CD4-positive, alpha-beta memory T cell (primary cell): Measurements from ENCODE around the gene KRT33A. TPM values are rescaled to one million over a fixed set of nuclear protein-coding genes. Genes with fewer than 3 reads are reported as not detected.

Experiments used
- CTCF ChIA-PET: fragments of 350-600 bp; sonication (Branson Sonifier 250); formaldehyde crosslinking; loops from one replicate; lab custom pipeline; 2021; ENCODE audit warnings: inconsistent platforms; ENCODE audit not compliant: partially characterized antibody; lab: Charles Lee
- POLR2A ChIA-PET: fragments of 350-600 bp; sonication (Branson Sonifier 250); formaldehyde crosslinking; loops from one replicate; lab custom pipeline; 2021; ENCODE audit not compliant: partially characterized antibody; lab: Charles Lee
- DNase-seq, 5 donors: peaks; one replicate each; pipeline versions ENCODE4 v3.0.0 to v3.0.0-alpha.2; 2020 to 2022; ENCODE audit warnings: mixed read lengths in 1 of 5
- H3K27ac ChIP-seq: one replicate; pipeline ENCODE4 v1.7.0; 2013; ENCODE audit warnings: low read depth, low read length
- H3K27me3 ChIP-seq: 2 replicates; pipeline ENCODE4 v1.7.0; 2013; ENCODE audit warnings: mild to moderate bottlenecking, low read length, moderate library complexity; ENCODE audit not compliant: insufficient read depth
- H3K36me3 ChIP-seq: 2 replicates; pipeline ENCODE4 v1.7.0; 2013; ENCODE audit warnings: mild to moderate bottlenecking, low read length, moderate library complexity; ENCODE audit not compliant: insufficient read depth
- H3K4me1 ChIP-seq: 2 replicates; pipeline ENCODE4 v1.7.0; 2013; ENCODE audit warnings: mild to moderate bottlenecking, low read length, moderate library complexity; ENCODE audit not compliant: insufficient read depth
- H3K4me3 ChIP-seq, 2 donors: one replicate each; pipeline ENCODE4 v1.7.0; 2013; ENCODE audit warnings: low read length in 2 of 2, mild to moderate bottlenecking in 1 of 2
- H3K9me3 ChIP-seq, 2 donors: one replicate each; pipeline ENCODE4 v1.7.0; 2013; ENCODE audit warnings: low read length in 2 of 2, control low read depth in 1 of 2; ENCODE audit not compliant: control insufficient read depth in 1 of 2
- H3K27ac Mint-ChIP-seq, 7 donors: one replicate each; pipeline ENCODE4 v1.8.0; 2020 to 2021; ENCODE audit warnings: mixed read lengths in 7 of 7, mild to moderate bottlenecking in 6 of 7, inconsistent platforms in 3 of 7, moderate library complexity in 3 of 7
- H3K27me3 Mint-ChIP-seq, 2 donors: one replicate each; pipeline ENCODE4 v1.8.0; 2020 to 2021; ENCODE audit warnings: mixed read lengths in 2 of 2
- H3K36me3 Mint-ChIP-seq, 2 donors: one replicate each; pipeline ENCODE4 v1.8.0; 2020 to 2021; ENCODE audit warnings: mixed read lengths in 2 of 2, inconsistent platforms in 1 of 2, mild to moderate bottlenecking in 1 of 2
- H3K4me1 Mint-ChIP-seq, 4 donors: one replicate each; pipeline ENCODE4 v1.8.0; 2020 to 2021; ENCODE audit warnings: mixed read lengths in 4 of 4, mild to moderate bottlenecking in 1 of 4
- H3K4me3 Mint-ChIP-seq, 8 donors: one replicate each; pipeline ENCODE4 v1.8.0; 2020 to 2021; ENCODE audit warnings: mixed read lengths in 8 of 8, mild to moderate bottlenecking in 7 of 8, moderate library complexity in 6 of 8, inconsistent platforms in 3 of 8
- H3K9me3 Mint-ChIP-seq, 8 donors: one replicate each; pipeline ENCODE4 v1.8.0; 2020 to 2021; ENCODE audit warnings: mixed read lengths in 8 of 8, mild to moderate bottlenecking in 5 of 8, inconsistent platforms in 3 of 8, moderate library complexity in 1 of 8
- intact Hi-C: fragments of 100-400 bp; cut with micrococcal nuclease; formaldehyde crosslinking; loops from one replicate; pipeline ENCODE4 v1.15.1; 2023
- polyA plus RNA-seq, 2 donors: library from polyadenylated mRNA; unstranded; fragments of 300-500 nt; fragmentation: Illumina TruSeq; gene quantifications; one replicate each; pipeline ENCODE4 v1.2.3, GENCODE V29; 2021
- total RNA-seq, 2 experiments: library from RNA; stranded (reverse); gene quantifications; one replicate each; pipeline ENCODE4 v1.2.3, GENCODE V29; 2021

The KRT33A gene
- total and polyA plus RNA-seq, 4 experiments from 2014 or later, result not detected

DNA sequence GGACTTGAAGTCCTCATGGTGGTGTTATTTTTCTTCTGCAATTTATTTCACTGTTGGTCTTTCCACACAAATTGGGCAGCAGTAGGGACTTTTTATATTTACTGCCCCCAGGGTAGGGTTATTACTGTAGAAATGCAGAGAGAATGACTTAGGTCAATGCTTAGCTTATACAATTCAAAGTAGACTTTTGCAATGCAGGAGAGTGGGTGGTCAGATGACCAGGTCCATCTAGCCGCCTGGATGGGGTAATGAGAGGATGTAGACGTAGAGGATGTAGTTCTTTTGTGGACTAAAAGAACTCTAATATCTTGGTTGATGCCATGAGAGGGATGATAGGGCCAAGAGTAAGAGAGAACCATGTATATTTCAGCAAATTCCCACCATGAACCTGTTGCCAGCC lies 32.4 kb downstream of the KRT33A start:
- peaks cover 0 to 20% (median 6%) of the 10 kb centered on the region in 8 donors for H3K9me3 Mint-ChIP-seq
- no peak for DNase-seq
- ChIA-PET CTCF (interaction anchor here (0.6 kb wide), 1 partner anchor 198 kb away, joined by 3 read pairs; no protein-coding TSS in a partner anchor), POLR2A (interaction anchor here (6.7 kb wide), 1 partner anchor 10 kb away, joined by 59 read pairs; the partner anchor contains the start of gene KRTAP16-1)
- intact Hi-C loops, result no loop called here
- H3K9me3 ChIP-seq, result no peaks in the 10 kb centered on the region
- H3K27me3 Mint-ChIP-seq, result no peaks in the 10 kb centered on the region
- peaks cover 15% of the 10 kb centered on the region for H3K4me1 ChIP-seq
- no peaks in the 10 kb centered on the region for H3K27me3 ChIP-seq
- no peak overlapping the region for H3K4me3 Mint-ChIP-seq
- H3K4me1 Mint-ChIP-seq, result peaks cover 8 to 27% (median 17%) of the 10 kb centered on the region in 4 donors
- peak overlapping the region in 1 of 7 donors; percentile 55 for H3K27ac Mint-ChIP-seq
- H3K36me3 ChIP-seq, result no peaks in the 10 kb centered on the region
- no peak overlapping the region for H3K27ac ChIP-seq
- H3K4me3 ChIP-seq, result no peak overlapping the region
- H3K36me3 Mint-ChIP-seq, result peaks cover 2 to 3% of the 10 kb centered on the region in 2 donors

DNA sequence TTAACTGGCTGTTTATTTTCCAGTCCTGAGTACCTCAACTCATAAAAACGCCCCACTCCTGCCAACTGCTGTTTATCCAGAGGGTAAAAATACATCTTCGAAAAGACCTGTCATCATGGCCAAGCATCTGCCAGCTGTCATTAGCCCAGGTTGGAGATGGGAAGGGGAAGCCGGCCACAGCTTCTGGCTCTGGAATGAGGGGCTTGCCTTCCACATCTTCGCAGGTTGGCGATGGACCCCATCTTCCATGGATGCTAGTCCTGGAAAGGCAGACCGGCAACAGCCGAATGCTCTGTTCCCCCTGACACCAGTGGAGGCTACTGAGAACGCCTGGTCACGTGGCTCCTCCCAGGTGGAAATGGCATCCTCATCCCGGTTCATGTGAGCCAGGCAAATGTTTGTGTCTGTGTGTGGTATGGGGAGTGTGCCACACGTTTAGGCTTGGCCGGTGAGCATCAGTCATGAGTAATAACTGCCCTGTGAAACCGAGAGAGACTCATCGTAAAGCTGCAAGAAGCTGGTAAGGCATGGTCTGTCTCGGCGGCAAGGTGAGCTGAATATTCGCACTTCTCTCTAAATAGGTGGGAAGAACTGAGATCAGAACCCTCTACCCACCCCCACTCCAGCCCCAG lies 34.7 kb downstream of the KRT33A start:
- Histone ChIP-seq H3K27me3 (no peaks in the 10 kb centered on the region), H3K4me1 (peaks cover 8% of the 10 kb centered on the region), H3K27ac (no peak overlapping the region), H3K9me3 (no peaks in the 10 kb centered on the region), H3K4me3 (no peak overlapping the region), H3K36me3 (no peaks in the 10 kb centered on the region)
- Mint-ChIP-seq H3K4me3 (no peak overlapping the region), H3K27me3 (no peaks in the 10 kb centered on the region), H3K27ac (peak overlapping the region in 2 of 7 donors; percentile 12 to 57), H3K9me3 (peaks cover 0 to 19% (median 6%) of the 10 kb centered on the region in 8 donors), H3K36me3 (peaks cover 2 to 3% of the 10 kb centered on the region in 2 donors), H3K4me1 (peaks cover 8 to 23% (median 14%) of the 10 kb centered on the region in 4 donors)
- no peak for DNase-seq
- POLR2A ChIA-PET, result no interaction called here
- CTCF ChIA-PET, result interaction anchor here (1.2 kb wide), 1 partner anchor 26 kb away, joined by 3 read pairs; no protein-coding TSS in a partner anchor
- intact Hi-C loops, result no loop called here

- no peaks in the 10 kb centered on the region for H3K27me3 ChIP-seq
- H3K9me3 Mint-ChIP-seq, result peaks cover 0 to 14% (median 6%) of the 10 kb centered on the region in 8 donors
- H3K36me3 Mint-ChIP-seq, result peaks cover 2 to 3% of the 10 kb centered on the region in 2 donors
- H3K4me1 ChIP-seq, result peaks cover 15% of the 10 kb centered on the region
- no peak within 1 kb of the TSS for H3K4me3 ChIP-seq
- DNase-seq, result no peak
- H3K36me3 ChIP-seq, result no peaks in the 10 kb centered on the region
- intact Hi-C loops, result no loop called here
- POLR2A ChIA-PET, result no interaction called here
- H3K27ac ChIP-seq, result no peak within 1 kb of the TSS
- H3K27ac Mint-ChIP-seq, result peak within 1 kb of the TSS in 2 of 7 donors; percentile 12 to 57
- H3K9me3 ChIP-seq, result no peaks in the 10 kb centered on the region
- H3K4me1 Mint-ChIP-seq, result peaks cover 11 to 26% (median 16%) of the 10 kb centered on the region in 4 donors
- CTCF ChIA-PET, result interaction anchor here (1.2 kb wide), 1 partner anchor 26 kb away, joined by 3 read pairs; no protein-coding TSS in a partner anchor
- H3K4me3 Mint-ChIP-seq, result no peak within 1 kb of the TSS
- H3K27me3 Mint-ChIP-seq, result no peaks in the 10 kb centered on the region
Observed at GRCh38 chr17:41315204-41315794, 35.3 kb downstream of the KRT33A start, which contains the start of gene KRTAP17-1. TSS of gene KRTAP17-1 (minus strand) at chr17:41315710. CDS start at chr17:41315650, 60 bp downstream.

DNA sequence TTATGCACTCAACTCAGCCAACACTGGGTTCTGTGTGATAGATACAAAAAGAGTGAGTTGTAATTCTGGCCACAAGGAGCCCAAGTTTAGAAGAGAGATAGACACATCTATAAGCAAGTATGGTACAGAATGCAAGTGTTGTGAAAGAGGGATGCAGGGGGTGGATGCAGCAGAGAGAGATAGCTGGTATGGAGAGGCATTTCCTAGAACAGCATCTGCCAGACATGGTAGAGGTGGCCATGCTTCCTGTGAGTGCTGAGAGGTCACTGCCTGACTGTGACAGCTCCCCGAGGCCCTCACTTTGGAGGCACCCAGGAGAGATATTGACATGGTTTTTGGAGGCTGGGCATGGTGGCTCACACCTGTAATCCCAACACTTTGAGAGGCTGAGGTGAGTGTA lies 39.5 kb downstream of the KRT33A start:
- Mint-ChIP-seq H3K4me3 (peak overlapping the region in 2 of 8 donors; percentile 31 to 60), H3K4me1 (peaks cover 45 to 68% (median 54%) of the 10 kb centered on the region in 4 donors), H3K9me3 (no peaks in the 10 kb centered on the region), H3K36me3 (no peaks in the 10 kb centered on the region), H3K27me3 (no peaks in the 10 kb centered on the region), H3K27ac (peak overlapping the region in 6 of 7 donors; percentile 6 to 98 (median 93))
- Histone ChIP-seq H3K27ac (no peak overlapping the region), H3K9me3 (no peaks in the 10 kb centered on the region), H3K36me3 (no peaks in the 10 kb centered on the region), H3K4me3 (no peak overlapping the region), H3K27me3 (no peaks in the 10 kb centered on the region), H3K4me1 (peaks cover 56% of the 10 kb centered on the region)
- ChIA-PET CTCF (interaction anchor here (4.0 kb wide), 1 partner anchor 11 kb away, joined by 26 read pairs; no protein-coding TSS in a partner anchor), POLR2A (no interaction called here)
- DNase-seq, result no peak
- intact Hi-C loops, result no loop called here

GRCh38 chr17:41308918-41309359 lies 41.7 kb downstream of the KRT33A start, which contains the start of gene KRTAP16-1:
TSS of gene KRTAP16-1 (minus strand) at chr17:41309309. CDS start at chr17:41309253, 56 bp downstream.
- Mint-ChIP-seq H3K27me3 (no peaks in the 10 kb centered on the region), H3K27ac (peak within 1 kb of the TSS; percentile 96 to 98 (median 97)), H3K4me1 (peaks cover 55 to 63% (median 58%) of the 10 kb centered on the region in 4 donors), H3K9me3 (no peaks in the 10 kb centered on the region), H3K4me3 (peak within 1 kb of the TSS; percentile 65 to 82 (median 78)), H3K36me3 (no peaks in the 10 kb centered on the region)
- ChIA-PET CTCF (interaction anchor here (0.8 to 3.4 kb wide), 12 partner anchors 8 to 399 kb away, joined by 3 to 55 read pairs (median 4); partner anchors contain the start of gene EIF1), POLR2A (interaction anchor here (0.6 to 3.1 kb wide), 27 partner anchors 12 to 387 kb away, joined by 3 to 75 read pairs (median 4); partner anchors contain the start of genes EIF1 and KRTAP4-6)
- H3K4me3 ChIP-seq, result peak within 1 kb of the TSS; percentile 5 to 41
- intact Hi-C loops, result loop anchor here (1.0 to 5.0 kb wide), 3 partner anchors 30 to 182 kb away; no protein-coding TSS in a partner anchor
- H3K27me3 ChIP-seq, result no peaks in the 10 kb centered on the region
- H3K36me3 ChIP-seq, result no peaks in the 10 kb centered on the region
- H3K9me3 ChIP-seq, result no peaks in the 10 kb centered on the region
- peak in 1 of 5 donors; percentile 84 for DNase-seq
- H3K27ac ChIP-seq, result peak within 1 kb of the TSS; percentile 62
- H3K4me1 ChIP-seq, result peaks cover 59% of the 10 kb centered on the region

GRCh38 chr17:41308251-41308917 lies 42.2 kb downstream of the KRT33A start:
- H3K36me3 ChIP-seq, result no peaks in the 10 kb centered on the region
- Mint-ChIP-seq H3K4me3 (peak overlapping the region; percentile 65 to 82 (median 78)), H3K4me1 (peaks cover 54 to 63% (median 58%) of the 10 kb centered on the region in 4 donors), H3K27me3 (no peaks in the 10 kb centered on the region), H3K9me3 (no peaks in the 10 kb centered on the region), H3K36me3 (no peaks in the 10 kb centered on the region), H3K27ac (peak overlapping the region; percentile 96 to 98 (median 97))
- no peaks in the 10 kb centered on the region for H3K27me3 ChIP-seq
- CTCF ChIA-PET, result interaction anchor here (0.8 to 3.4 kb wide), 12 partner anchors 8 to 399 kb away, joined by 3 to 55 read pairs (median 4); partner anchors contain the start of gene EIF1
- POLR2A ChIA-PET, result interaction anchor here (0.7 to 3.1 kb wide), 26 partner anchors 9 to 388 kb away, joined by 3 to 75 read pairs (median 4); partner anchors contain the start of genes EIF1 and KRTAP4-6
- intact Hi-C loops, result loop anchor here (1.0 to 5.0 kb wide), 3 partner anchors 31 to 181 kb away; no protein-coding TSS in a partner anchor
- no peaks in the 10 kb centered on the region for H3K9me3 ChIP-seq
- peak overlapping the region in 1 of 2 donors; percentile 41 for H3K4me3 ChIP-seq
- DNase-seq, result peak; percentile 88 to 95 (median 92)
- H3K27ac ChIP-seq, result peak overlapping the region; percentile 62
- H3K4me1 ChIP-seq, result peaks cover 59% of the 10 kb centered on the region
